ENCODE results near the gene DNAJC21.

Gene DNAJC21

DNA sequence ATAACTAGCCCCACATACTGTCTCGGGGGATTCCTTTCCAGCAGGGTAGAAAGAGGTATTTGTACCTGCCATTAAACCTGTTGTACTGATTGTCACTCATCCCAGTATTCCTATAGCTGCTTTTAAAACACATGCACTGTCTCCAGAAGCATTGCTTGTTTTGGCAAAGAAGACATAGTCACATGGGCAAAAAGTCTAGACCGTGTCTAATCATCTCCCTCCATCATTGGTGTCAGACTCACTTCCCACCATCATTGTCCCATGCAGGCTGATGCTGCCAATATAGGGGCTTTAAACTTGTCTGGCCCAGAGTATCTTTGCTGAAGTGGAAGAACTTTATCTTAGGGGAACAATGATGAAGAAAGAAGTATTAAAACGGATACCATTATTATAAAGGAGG, 12.6 kb downstream of the DNAJC21 start:
- CTCF ChIA-PET, result no interaction called here
- no peak for DNase-seq (ENCODE audit: extremely low spot score)
- POLR2A ChIA-PET, result no interaction called here
- no peak for TF ChIP-seq CTCF (IDR thresholded peaks at IDR 0.05; ENCODE audit: control extremely low read depth, extremely low read depth, low read depth, missing control alignments)

DNA sequence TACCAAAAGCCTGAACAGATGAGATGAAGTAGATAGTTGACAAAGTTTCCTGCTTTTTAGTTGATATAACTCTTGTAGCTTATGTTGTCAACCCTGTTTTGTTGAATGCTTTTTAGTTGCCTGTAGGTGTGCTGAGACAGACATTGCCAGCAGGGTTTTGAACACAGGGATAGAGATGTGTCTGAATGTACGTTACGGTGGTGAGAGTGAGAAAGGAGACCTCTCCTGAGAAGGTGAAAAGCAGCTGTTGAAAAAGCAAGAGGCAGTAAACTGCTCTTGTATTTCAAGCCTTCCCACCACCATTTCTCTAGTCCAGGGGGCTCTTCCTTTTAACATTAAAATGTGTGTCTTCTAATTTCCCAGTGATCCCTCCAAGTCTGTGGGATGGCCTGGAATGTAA, 14.7 kb downstream of the DNAJC21 start:
- TF ChIP-seq CTCF (IDR thresholded peaks at IDR 0.05; ENCODE audit: control extremely low read depth, extremely low read depth, low read depth, missing control alignments), result no peak
- ChIA-PET POLR2A (no interaction called here), CTCF (interaction anchor here (0.9 to 1.5 kb wide), 4 partner anchors 10 to 15 kb away, joined by 3 to 6 read pairs (median 5); partner anchors contain the start of gene DNAJC21)
- no peak for DNase-seq (ENCODE audit: extremely low spot score)

DNA sequence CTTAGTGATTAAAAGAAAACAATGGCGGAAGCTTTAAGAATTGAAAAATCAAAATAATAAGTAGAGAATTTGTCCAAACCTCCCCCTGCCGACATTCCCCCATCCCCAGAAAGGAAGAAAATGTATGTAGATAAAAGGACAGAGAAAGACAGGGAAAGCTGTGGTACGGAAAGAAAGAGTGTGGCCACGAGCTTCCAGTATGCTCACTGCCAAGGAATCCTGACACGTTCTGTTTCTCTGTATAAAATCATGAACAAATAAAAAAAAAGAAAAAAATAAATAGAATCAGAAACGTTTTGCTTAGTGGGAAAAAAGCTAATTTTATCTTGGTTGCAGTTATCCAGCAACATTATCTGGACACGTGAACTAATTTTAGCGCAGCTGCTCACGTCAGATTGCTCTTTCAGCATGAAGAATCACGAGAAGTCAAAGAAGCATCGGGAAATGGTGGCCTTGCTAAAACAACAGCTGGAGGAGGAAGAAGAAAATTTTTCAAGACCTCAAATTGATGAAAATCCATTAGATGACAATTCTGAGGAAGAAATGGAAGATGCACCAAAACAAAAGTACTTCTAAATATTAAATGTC, 15.2 kb downstream of the DNAJC21 start:
- CTCF ChIA-PET, result interaction anchor here (0.9 to 1.5 kb wide), 4 partner anchors 10 to 15 kb away, joined by 3 to 6 read pairs (median 5); partner anchors contain the start of gene DNAJC21
- no peak for DNase-seq (ENCODE audit: extremely low spot score)
- POLR2A ChIA-PET, result no interaction called here
- no peak for TF ChIP-seq CTCF (IDR thresholded peaks at IDR 0.05; ENCODE audit: control extremely low read depth, extremely low read depth, low read depth, missing control alignments)

- no peak for DNase-seq (ENCODE audit: extremely low spot score)
- ChIA-PET POLR2A (no interaction called here), CTCF (interaction anchor here (0.6 to 3.5 kb wide), 9 partner anchors 8 to 447 kb away, joined by 3 to 28 read pairs (median 5); partner anchors contain the start of genes BRIX1, DNAJC21 and RAD1)
- no peak for TF ChIP-seq CTCF (IDR thresholded peaks at IDR 0.05; ENCODE audit: control extremely low read depth, extremely low read depth, low read depth, missing control alignments)
These were observed 28.0 kb downstream of the DNAJC21 start for GRCh38 chr5:34957321-34957720.

GRCh38 chr5:34957857-34958690, 28.7 kb downstream of the DNAJC21 start:
- ChIA-PET POLR2A (no interaction called here), CTCF (interaction anchor here (0.6 to 3.5 kb wide), 13 partner anchors 9 to 447 kb away, joined by 3 to 28 read pairs (median 4); partner anchors contain the start of genes BRIX1, DNAJC21 and RAD1)
- DNase-seq (ENCODE audit: extremely low spot score), result peak; percentile 54

More at GRCh38 chr5:34957857-34958690, 28.7 kb downstream of the DNAJC21 start:
- TF ChIP-seq CTCF (IDR thresholded peaks at IDR 0.05; ENCODE audit: control extremely low read depth, extremely low read depth, low read depth, missing control alignments), result peak; percentile 60

Data from GM10248 (cell line).